Spinal cord (tissue), 10 donors: ENCODE results near the gene VGLL4. TPM values are rescaled to one million over a fixed set of nuclear protein-coding genes. Genes with fewer than 3 reads are reported as not detected.

Source experiments
- DNase-seq, 6 donors: peaks; one replicate each; pipeline versions ENCODE4 v3.0.0 to v3.0.0-alpha.2; 2013 to 2015; ENCODE audit warnings: low spot score in 6 of 6, low read depth in 4 of 6
- H3K27ac ChIP-seq: one replicate; pipeline ENCODE4 v1.5.1; 2013; ENCODE audit warnings: low read depth, low read length, control low read depth
- H3K27me3 ChIP-seq: one replicate; pipeline ENCODE4 v1.6.1; 2013; ENCODE audit warnings: low read length; ENCODE audit not compliant: control insufficient read depth, insufficient read depth
- H3K36me3 ChIP-seq: one replicate; pipeline ENCODE4 v1.6.1; 2013; ENCODE audit warnings: low read length; ENCODE audit not compliant: control insufficient read depth, insufficient read depth
- H3K4me1 ChIP-seq: one replicate; pipeline ENCODE4 v1.6.1; 2013; ENCODE audit warnings: low read length; ENCODE audit not compliant: control insufficient read depth, insufficient read depth
- H3K4me3 ChIP-seq: one replicate; pipeline ENCODE4 v1.5.1; 2013; ENCODE audit warnings: low read depth, low read length, control low read depth
- H3K9me3 ChIP-seq: one replicate; pipeline ENCODE4 v1.6.1; 2013; ENCODE audit warnings: low read length; ENCODE audit not compliant: control insufficient read depth, insufficient read depth
- WGBS: methylation state at CpG from one replicate; pipeline ENCODE4 v1.1.5; 2013; ENCODE audit warnings: missing lambda C conversion rate; ENCODE audit not compliant: insufficient coverage; 5-methylcytosine and 5-hydroxymethylcytosine counted together
- polyA plus RNA-seq, 2 donors: library from polyadenylated mRNA; unstranded; fragments of 120-200 nt; gene quantifications; one replicate each; pipeline ENCODE4 v1.2.1, GENCODE V29; 2013; ENCODE audit not compliant: insufficient read length in 2 of 2
- total RNA-seq, 2 donors: library from RNA; depleted of rRNA in 1 of 2; stranded (reverse); fragments of 120-200 nt in 1 of 2; fragments of >200 nt in 1 of 2; gene quantifications; one replicate each; pipeline versions ENCODE4 v1.2.3 to v1.2.4, GENCODE V29; 2013 to 2014
- donor health status: healthy.

The VGLL4 gene
- total and polyA plus RNA-seq, 4 donors = 87.8 to 174 (median 94.8) TPM

- Histone ChIP-seq H3K36me3 (peaks cover 4% of the 10 kb centered on the region), H3K4me3 (no peak overlapping the region), H3K9me3 (no peaks in the 10 kb centered on the region), H3K4me1 (peaks cover 23% of the 10 kb centered on the region), H3K27me3 (no peaks in the 10 kb centered on the region), H3K27ac (no peak overlapping the region)
- no peak for DNase-seq
- no CpG with 5 or more reads among the region's 2 CpGs for WGBS
Observed at GRCh38 chr3:11621077-11621476, 22.6 kb downstream of the VGLL4 start.

DNA sequence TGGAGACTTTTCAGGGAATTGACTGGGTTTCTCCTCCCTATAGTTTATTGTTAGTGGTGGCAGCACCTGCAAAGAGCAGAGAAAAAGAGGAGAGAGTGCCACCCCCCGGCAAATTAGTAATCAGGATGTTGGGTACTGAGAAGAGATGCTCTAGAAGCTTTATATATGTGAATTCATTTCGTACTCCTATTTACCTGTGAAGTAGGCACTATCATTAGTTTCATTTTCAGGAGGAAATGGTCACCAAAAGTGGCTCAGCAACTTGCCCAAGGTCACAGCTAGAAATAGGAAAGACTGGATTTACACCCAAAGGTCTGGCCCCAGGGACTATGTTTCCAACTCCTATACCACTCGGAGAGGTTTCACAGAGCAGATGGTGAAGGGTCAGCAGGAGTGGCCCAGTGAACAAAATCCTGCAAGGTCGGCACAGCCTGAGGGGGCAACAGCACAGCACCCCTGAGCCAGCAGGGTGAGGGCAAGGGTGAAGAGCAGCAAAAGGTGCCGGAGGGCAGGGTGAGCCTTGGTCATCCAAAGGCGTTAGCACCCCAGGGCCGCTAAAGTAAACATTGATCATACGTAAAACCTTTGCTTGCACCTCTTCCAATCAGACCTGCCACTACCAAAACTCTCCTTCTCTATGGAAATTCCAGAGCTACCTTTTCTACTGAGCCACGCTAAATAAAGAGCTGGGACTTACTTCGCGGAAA is 23.6 kb downstream of the VGLL4 start:
- Histone ChIP-seq H3K27ac (peak overlapping the region; percentile 33), H3K27me3 (no peaks in the 10 kb centered on the region), H3K4me3 (no peak overlapping the region), H3K9me3 (no peaks in the 10 kb centered on the region), H3K4me1 (peaks cover 27% of the 10 kb centered on the region), H3K36me3 (peaks cover 4% of the 10 kb centered on the region)
- WGBS = 79% methylated on average over 7 of the region's 11 CpGs
- no peak for DNase-seq

DNA sequence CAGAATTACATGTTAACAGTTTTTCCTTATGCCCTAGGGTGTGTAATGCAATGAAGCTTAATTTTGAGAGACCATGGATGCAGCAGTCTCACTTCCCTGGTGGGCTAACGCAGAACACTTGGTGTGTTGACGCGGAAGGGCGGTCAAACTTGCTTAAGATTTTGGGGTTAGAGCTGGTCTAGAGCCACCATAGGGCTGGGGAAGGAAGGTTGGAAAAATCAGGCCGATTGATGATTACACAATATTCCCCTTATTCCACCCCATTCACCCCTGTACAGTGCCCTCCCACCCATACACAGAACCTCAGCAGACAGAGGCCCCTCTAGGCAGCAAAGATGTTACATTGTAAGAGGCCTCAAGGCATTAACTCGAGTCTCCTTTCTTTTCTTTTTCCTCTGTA is 24.3 kb downstream of the VGLL4 start:
- 85% methylated on average over 6 of the region's 6 CpGs for WGBS
- H3K4me3 ChIP-seq = no peak overlapping the region
- DNase-seq = no peak
- H3K27ac ChIP-seq = peak overlapping the region; percentile 33
- peaks cover 29% of the 10 kb centered on the region for H3K4me1 ChIP-seq
- H3K27me3 ChIP-seq = no peaks in the 10 kb centered on the region
- H3K36me3 ChIP-seq = peaks cover 4% of the 10 kb centered on the region
- no peaks in the 10 kb centered on the region for H3K9me3 ChIP-seq

DNA sequence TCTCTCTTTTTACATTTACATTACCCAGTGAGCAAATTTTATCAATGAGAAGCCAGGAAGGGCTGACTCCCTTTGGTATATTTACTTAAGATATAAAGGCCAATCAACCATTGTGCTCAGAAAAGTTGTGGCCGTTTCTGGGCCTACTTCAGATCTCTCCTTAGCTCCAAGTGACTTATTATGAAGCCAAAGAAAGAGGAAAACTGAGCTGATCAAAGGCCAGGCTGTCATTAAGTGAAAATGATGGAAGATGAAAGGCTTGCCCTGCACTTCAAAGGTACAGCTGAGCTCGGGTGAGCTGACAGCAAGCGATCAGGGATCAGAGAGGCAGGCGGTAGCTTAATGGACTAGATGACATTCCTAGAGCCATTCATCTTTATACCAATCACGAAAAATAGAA is 24.8 kb downstream of the VGLL4 start:
- Histone ChIP-seq H3K27me3 (no peaks in the 10 kb centered on the region), H3K4me1 (peaks cover 35% of the 10 kb centered on the region), H3K9me3 (no peaks in the 10 kb centered on the region), H3K27ac (peak overlapping the region; percentile 33), H3K36me3 (peaks cover 4% of the 10 kb centered on the region), H3K4me3 (no peak overlapping the region)
- DNase-seq = no peak
- WGBS = no CpG with 5 or more reads among the region's 5 CpGs

- H3K36me3 ChIP-seq = peaks cover 4% of the 10 kb centered on the region
- no peak for DNase-seq
Observed at GRCh38 chr3:11616551-11616950, 27.2 kb downstream of the VGLL4 start.

DNA sequence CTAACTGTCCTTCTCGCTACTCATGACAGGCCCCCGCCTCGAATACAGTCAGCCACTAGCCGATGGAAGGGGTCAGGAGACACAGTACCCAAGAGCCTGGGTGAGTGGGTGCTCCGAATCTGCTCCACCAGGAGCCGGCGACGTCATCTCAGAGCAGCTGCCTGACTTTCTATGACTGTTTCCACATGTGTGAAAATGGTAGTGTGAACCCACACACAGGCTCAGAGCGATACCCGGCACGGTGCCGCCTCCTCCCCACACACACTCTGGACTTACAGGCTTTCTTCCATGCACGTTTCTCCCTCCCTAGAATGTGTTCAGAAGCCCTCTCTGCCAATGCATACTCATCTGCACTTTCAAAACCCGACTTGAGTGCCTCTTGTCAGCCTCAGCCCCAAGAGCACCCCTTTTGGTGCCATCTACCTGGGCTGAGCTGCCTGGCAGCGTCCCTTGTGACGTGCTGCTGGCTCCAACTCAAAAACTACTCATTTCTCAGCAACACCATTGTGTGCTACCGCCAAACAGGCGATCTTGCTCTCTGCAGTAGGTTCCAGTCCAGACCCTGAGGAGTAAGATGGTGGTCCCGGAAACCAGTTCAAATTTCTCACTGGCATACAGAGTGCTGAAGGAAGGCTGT is 29.7 kb downstream of the VGLL4 start:
- H3K4me3 ChIP-seq = no peak overlapping the region
- 55% methylated on average over 11 of the region's 19 CpGs for WGBS
- no peaks in the 10 kb centered on the region for H3K36me3 ChIP-seq

More at GRCh38 chr3:11616551-11616950, 27.2 kb downstream of the VGLL4 start:
- WGBS = no CpG with 5 or more reads among the region's 2 CpGs
- H3K27ac ChIP-seq = peak overlapping the region; percentile 12
- H3K27me3 ChIP-seq = no peaks in the 10 kb centered on the region
- no peak overlapping the region for H3K4me3 ChIP-seq
- H3K9me3 ChIP-seq = no peaks in the 10 kb centered on the region
- peaks cover 53% of the 10 kb centered on the region for H3K4me1 ChIP-seq

GRCh38 chr3:11613319-11613718 is 30.4 kb downstream of the VGLL4 start:
- H3K4me3 ChIP-seq = no peak overlapping the region
- no peaks in the 10 kb centered on the region for H3K36me3 ChIP-seq
- H3K27me3 ChIP-seq = no peaks in the 10 kb centered on the region
- H3K9me3 ChIP-seq = no peaks in the 10 kb centered on the region
- peak in 1 of 6 donors; percentile 33 for DNase-seq
- peaks cover 59% of the 10 kb centered on the region for H3K4me1 ChIP-seq
- H3K27ac ChIP-seq = peak overlapping the region; percentile 54
- WGBS = 48% methylated on average over 5 of the region's 8 CpGs

More for the DNA sequence above, 29.7 kb downstream of the VGLL4 start:
- H3K27ac ChIP-seq = peak overlapping the region; percentile 54
- peak in 1 of 6 donors; percentile 31 for DNase-seq
- no peaks in the 10 kb centered on the region for H3K27me3 ChIP-seq
- H3K4me1 ChIP-seq = peaks cover 60% of the 10 kb centered on the region
- no peaks in the 10 kb centered on the region for H3K9me3 ChIP-seq

DNA sequence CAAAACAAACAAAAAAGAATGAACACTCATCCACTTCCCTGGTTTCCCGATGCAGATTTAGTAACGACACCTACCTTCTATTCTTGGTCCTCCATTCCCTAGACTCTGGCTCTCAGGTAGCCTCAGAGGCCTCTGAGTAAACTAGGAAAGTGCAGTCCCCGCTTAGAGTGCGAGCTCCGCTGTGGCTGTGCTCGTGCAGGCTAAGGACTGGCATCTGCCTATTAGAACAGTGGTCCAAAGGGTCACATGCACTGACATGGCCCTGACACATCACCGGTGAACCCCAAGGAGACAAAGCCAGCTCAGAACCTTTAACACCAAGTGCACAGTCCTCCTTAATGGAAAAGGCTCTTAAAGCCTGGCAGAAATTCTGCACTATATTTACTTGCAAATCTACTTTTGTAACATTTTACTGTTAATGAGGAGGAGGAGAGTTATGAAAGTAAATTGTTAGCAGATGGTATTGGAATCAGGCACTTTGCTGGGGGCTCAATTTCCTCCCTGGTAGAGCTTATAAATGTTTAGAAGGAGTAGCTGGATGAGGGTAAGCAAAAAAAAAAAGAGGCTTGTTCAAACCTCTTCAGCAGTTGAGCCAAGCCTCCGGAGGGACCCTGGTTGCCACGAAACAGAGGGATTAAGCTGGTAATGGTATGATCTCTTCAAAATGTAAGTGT is 31.1 kb downstream of the VGLL4 start:
- no peak for DNase-seq
- Histone ChIP-seq H3K27me3 (no peaks in the 10 kb centered on the region), H3K36me3 (no peaks in the 10 kb centered on the region), H3K4me1 (peaks cover 59% of the 10 kb centered on the region), H3K27ac (peak overlapping the region; percentile 54), H3K4me3 (no peak overlapping the region), H3K9me3 (no peaks in the 10 kb centered on the region)
- 60% methylated on average over 9 of the region's 9 CpGs for WGBS

DNA sequence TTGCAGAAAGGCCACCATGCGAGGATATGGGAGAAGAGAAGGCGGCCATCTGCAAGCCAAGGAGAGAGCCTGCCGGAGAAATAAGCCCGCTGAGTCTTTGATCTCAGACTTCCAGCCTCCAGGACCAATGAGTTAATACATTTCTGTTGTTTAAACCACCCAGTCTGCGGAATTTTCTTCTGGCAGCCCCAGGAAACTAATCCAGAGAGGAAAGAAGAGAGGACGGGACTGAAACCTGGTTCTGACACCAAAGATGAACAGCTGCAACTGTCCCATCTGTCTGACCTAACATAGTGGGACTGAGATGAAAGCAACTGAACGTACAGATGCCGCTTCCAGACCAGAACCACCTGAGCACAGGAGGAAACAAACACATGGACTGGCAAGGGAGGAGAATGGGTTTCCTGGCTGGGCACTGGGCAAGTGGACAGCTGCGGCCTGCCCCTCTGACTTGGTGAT is 32.3 kb downstream of the VGLL4 start:
- Histone ChIP-seq H3K27me3 (no peaks in the 10 kb centered on the region), H3K36me3 (no peaks in the 10 kb centered on the region), H3K27ac (peak overlapping the region; percentile 62), H3K4me1 (peaks cover 56% of the 10 kb centered on the region), H3K9me3 (no peaks in the 10 kb centered on the region), H3K4me3 (peak overlapping the region; percentile 7)
- whole genome bisulfite sequencing = 16% methylated on average over 5 of the region's 9 CpGs
- DNase-seq = no peak
